ENCODE measurements around the gene TTC21B. TPM values are rescaled to one million over a fixed set of nuclear protein-coding genes. Genes with fewer than 3 reads are reported as not detected.

Gene TTC21B
- total RNA-seq, 2 donors from 2014 or later = 25.8 to 25.9 TPM

GRCh38 chr2:165927353-165927752 is 26.2 kb downstream of the TTC21B start:
- Mint-ChIP-seq H3K4me3 (no peak overlapping the region), H3K27ac (no peak overlapping the region), H3K4me1 (no peaks in the 10 kb centered on the region), H3K36me3 (ENCODE audit: low read depth) (peaks cover 35% of the 10 kb centered on the region), H3K9me3 (no peaks in the 10 kb centered on the region), H3K27me3 (ENCODE audit: insufficient read depth) (no peaks in the 10 kb centered on the region)
- TF ChIP-seq CTCF (conservative IDR thresholded peaks at IDR 0.05) = no peak
- Histone ChIP-seq H3K4me3 (ENCODE audit: low read length) (no peak overlapping the region), H3K27ac (ENCODE audit: low read depth, low read length) (no peak overlapping the region), H3K9me3 (ENCODE audit: control insufficient read depth, low read length) (no peaks in the 10 kb centered on the region), H3K36me3 (ENCODE audit: control insufficient read depth, insufficient read depth, low read length) (peaks cover 79% of the 10 kb centered on the region), H3K9ac (ENCODE audit: extremely low read depth, low read length, poor library complexity, severe bottlenecking) (no peak overlapping the region), H3K27me3 (ENCODE audit: control insufficient read depth, insufficient read depth, low read length, poor library complexity, severe bottlenecking) (no peaks in the 10 kb centered on the region), H3K4me1 (ENCODE audit: control insufficient read depth, insufficient read depth, low read length) (no peaks in the 10 kb centered on the region)
- WGBS, 2 experiments (ENCODE audit: insufficient coverage in 1 of 2, insufficient read length in 1 of 2) = 100% methylated on average over 1 of the region's 1 CpG; no CpG with 5 or more reads in 1 of the 2 experiments
- DNase-seq = no peak

GRCh38 chr2:165924946-165925345 is 28.6 kb downstream of the TTC21B start:
- no peak overlapping the region for H3K27ac ChIP-seq (ENCODE audit: low read depth, low read length)
- no peak overlapping the region for H3K4me3 ChIP-seq (ENCODE audit: low read length)
- H3K9ac ChIP-seq (ENCODE audit: extremely low read depth, low read length, poor library complexity, severe bottlenecking) = no peak overlapping the region
- Mint-ChIP-seq H3K27me3 (ENCODE audit: insufficient read depth) (no peaks in the 10 kb centered on the region), H3K9me3 (no peaks in the 10 kb centered on the region), H3K36me3 (ENCODE audit: low read depth) (peaks cover 33% of the 10 kb centered on the region), H3K4me1 (no peaks in the 10 kb centered on the region), H3K4me3 (no peak overlapping the region), H3K27ac (no peak overlapping the region)
- DNase-seq = no peak
- H3K9me3 ChIP-seq (ENCODE audit: control insufficient read depth, low read length) = no peaks in the 10 kb centered on the region
- H3K4me1 ChIP-seq (ENCODE audit: control insufficient read depth, insufficient read depth, low read length) = no peaks in the 10 kb centered on the region
- peaks cover 69% of the 10 kb centered on the region for H3K36me3 ChIP-seq (ENCODE audit: control insufficient read depth, insufficient read depth, low read length)
- 33 to 45% methylated on average over 1 of the region's 2 CpGs for WGBS, 2 experiments (ENCODE audit: insufficient coverage in 1 of 2, insufficient read length in 1 of 2)
- peak; percentile 38 for TF ChIP-seq CTCF (conservative IDR thresholded peaks at IDR 0.05)
- H3K27me3 ChIP-seq (ENCODE audit: control insufficient read depth, insufficient read depth, low read length, poor library complexity, severe bottlenecking) = no peaks in the 10 kb centered on the region

- Histone ChIP-seq H3K4me1 (ENCODE audit: control insufficient read depth, insufficient read depth, low read length) (no peaks in the 10 kb centered on the region), H3K4me3 (ENCODE audit: low read length) (no peak overlapping the region), H3K9ac (ENCODE audit: extremely low read depth, low read length, poor library complexity, severe bottlenecking) (no peak overlapping the region), H3K9me3 (ENCODE audit: control insufficient read depth, low read length) (no peaks in the 10 kb centered on the region), H3K36me3 (ENCODE audit: control insufficient read depth, insufficient read depth, low read length) (peaks cover 66% of the 10 kb centered on the region), H3K27ac (ENCODE audit: low read depth, low read length) (no peak overlapping the region), H3K27me3 (ENCODE audit: control insufficient read depth, insufficient read depth, low read length, poor library complexity, severe bottlenecking) (no peaks in the 10 kb centered on the region)
- Mint-ChIP-seq H3K27ac (no peak overlapping the region), H3K27me3 (ENCODE audit: insufficient read depth) (no peaks in the 10 kb centered on the region), H3K4me1 (no peaks in the 10 kb centered on the region), H3K36me3 (ENCODE audit: low read depth) (peaks cover 31% of the 10 kb centered on the region), H3K4me3 (no peak overlapping the region), H3K9me3 (no peaks in the 10 kb centered on the region)
- 85% methylated on average over 1 of the region's 1 CpG; no CpG with 5 or more reads in 1 of the 2 experiments for WGBS, 2 experiments (ENCODE audit: insufficient coverage in 1 of 2, insufficient read length in 1 of 2)
- TF ChIP-seq CTCF (conservative IDR thresholded peaks at IDR 0.05) = no peak
- no peak for DNase-seq
These were observed 32.8 kb downstream of the TTC21B start for GRCh38 chr2:165920748-165921147.
